ENCODE results near the gene PRUNE2.
"Not testable (repeated sequence)": the region's sequence is repeated elsewhere in the genome, so short reads cannot be mapped to it uniquely, and the experiment has no call there.

The PRUNE2 gene

GRCh38 chr9:76905791-76906646, at the start of gene PRUNE2:
TSS of gene PRUNE2 (minus strand) at chr9:76906114. CDS start at chr9:76905963, 151 bp downstream.
- DNase-seq = peak; percentile 91

- not testable (repeated sequence) for DNase-seq
These were observed 49.5 kb upstream of the PRUNE2 start for GRCh38 chr9:76955406-76955805.

GRCh38 chr9:76949865-76950264, 44.0 kb upstream of the PRUNE2 start:
- no peak for DNase-seq

GRCh38 chr9:76944011-76944410, 38.1 kb upstream of the PRUNE2 start:
- DNase-seq = no peak

GRCh38 chr9:76943054-76943453, 37.1 kb upstream of the PRUNE2 start:
- no peak for DNase-seq

- DNase-seq = no peak
These were observed 26.8 kb upstream of the PRUNE2 start for GRCh38 chr9:76932757-76933156.

GRCh38 chr9:76932265-76932664, 26.4 kb upstream of the PRUNE2 start:
- no peak for DNase-seq

GRCh38 chr9:76927540-76928240, 21.8 kb upstream of the PRUNE2 start:
- DNase-seq = no peak

- DNase-seq = no peak
These were observed 20.9 kb upstream of the PRUNE2 start for GRCh38 chr9:76926846-76927245.

- no peak for DNase-seq
These were observed 20.4 kb upstream of the PRUNE2 start for GRCh38 chr9:76926324-76926741.

GRCh38 chr9:76921165-76921564, 15.3 kb upstream of the PRUNE2 start:
- no peak for DNase-seq

- DNase-seq = no peak
These were observed 11.4 kb upstream of the PRUNE2 start for GRCh38 chr9:76917299-76917698.

- no peak for DNase-seq
These were observed 10.3 kb upstream of the PRUNE2 start for GRCh38 chr9:76916231-76916630.

GRCh38 chr9:76913467-76913866, 7.6 kb upstream of the PRUNE2 start:
- DNase-seq = no peak

- DNase-seq = no peak
These were observed 6.8 kb upstream of the PRUNE2 start for GRCh38 chr9:76912636-76913275.

- DNase-seq = no peak
These were observed 6.1 kb upstream of the PRUNE2 start for GRCh38 chr9:76911971-76912370.

GRCh38 chr9:76910861-76911260, 4.9 kb upstream of the PRUNE2 start:
- no peak for DNase-seq

- DNase-seq = no peak
These were observed 697 bp upstream of the PRUNE2 start for GRCh38 chr9:76906647-76906975.

- DNase-seq = no peak
These were observed 1.1 kb downstream of the PRUNE2 start for GRCh38 chr9:76904661-76905457.

- no peak for DNase-seq
These were observed 3.5 kb downstream of the PRUNE2 start for GRCh38 chr9:76902395-76902794.

- no peak for DNase-seq
These were observed 4.1 kb downstream of the PRUNE2 start for GRCh38 chr9:76901801-76902200.

- DNase-seq = no peak
These were observed 5.0 kb downstream of the PRUNE2 start for GRCh38 chr9:76900884-76901440.

- DNase-seq = no peak
These were observed 7.1 kb downstream of the PRUNE2 start for GRCh38 chr9:76898786-76899185.
